ENCODE results near the gene MED12L. TPM values are rescaled to one million over a fixed set of nuclear protein-coding genes. Genes with fewer than 3 reads are reported as not detected.

Gene MED12L
- total and polyA plus RNA-seq, 9 of the 15 experiments (the other 6 are each of a cell fraction or from before 2014, with no cell fraction given): not detected

DNA sequence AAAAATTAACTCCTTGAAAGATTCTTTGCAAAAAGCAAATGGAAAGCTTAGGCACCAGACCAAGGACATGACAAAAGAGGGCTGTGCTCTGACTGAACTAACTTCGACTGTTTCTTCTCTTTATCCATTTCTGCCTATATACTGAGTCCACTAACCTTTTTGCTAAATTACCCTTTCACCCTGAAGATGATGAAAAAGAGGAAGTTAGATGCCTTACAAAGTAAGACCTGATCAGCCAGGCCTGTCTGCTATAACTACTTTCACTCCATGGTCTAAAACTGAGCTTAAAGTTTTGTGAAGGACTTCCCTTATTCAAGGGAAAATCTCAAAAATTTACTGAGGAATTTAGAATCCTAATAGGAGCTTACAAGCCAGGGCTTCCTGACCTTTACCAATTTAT is 381.6 kb downstream of the MED12L start (continued):
- TF ChIP-seq SAFB (IDR thresholded peaks at IDR 0.05; ENCODE audit: borderline replicate concordance, low read depth, low read length) (no peak), CHD4 (IDR thresholded peaks at IDR 0.05; ENCODE audit: insufficient read depth, insufficient replicate concordance, low read depth, low read length, poor library complexity, severe bottlenecking) (no peak), E2F3 (CRISPR knock-in tag; IDR thresholded peaks at IDR 0.05) (no peak), ZNF766 (CRISPR knock-in tag; conservative IDR thresholded peaks at IDR 0.05) (no peak)
- TF ChIP-seq, protein P1, sequence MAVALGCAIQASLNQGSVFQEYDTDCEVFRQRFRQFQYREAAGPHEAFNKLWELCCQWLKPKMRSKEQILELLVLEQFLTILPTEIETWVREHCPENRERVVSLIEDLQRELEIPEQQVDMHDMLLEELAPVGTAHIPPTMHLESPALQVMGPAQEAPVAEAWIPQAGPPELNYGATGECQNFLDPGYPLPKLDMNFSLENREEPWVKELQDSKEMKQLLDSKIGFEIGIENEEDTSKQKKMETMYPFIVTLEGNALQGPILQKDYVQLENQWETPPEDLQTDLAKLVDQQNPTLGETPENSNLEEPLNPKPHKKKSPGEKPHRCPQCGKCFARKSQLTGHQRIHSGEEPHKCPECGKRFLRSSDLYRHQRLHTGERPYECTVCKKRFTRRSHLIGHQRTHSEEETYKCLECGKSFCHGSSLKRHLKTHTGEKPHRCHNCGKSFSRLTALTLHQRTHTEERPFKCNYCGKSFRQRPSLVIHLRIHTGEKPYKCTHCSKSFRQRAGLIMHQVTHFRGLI (CRISPR knock-in tag; IDR thresholded peaks at IDR 0.05): no peak
- TF ChIP-seq, protein P2, sequence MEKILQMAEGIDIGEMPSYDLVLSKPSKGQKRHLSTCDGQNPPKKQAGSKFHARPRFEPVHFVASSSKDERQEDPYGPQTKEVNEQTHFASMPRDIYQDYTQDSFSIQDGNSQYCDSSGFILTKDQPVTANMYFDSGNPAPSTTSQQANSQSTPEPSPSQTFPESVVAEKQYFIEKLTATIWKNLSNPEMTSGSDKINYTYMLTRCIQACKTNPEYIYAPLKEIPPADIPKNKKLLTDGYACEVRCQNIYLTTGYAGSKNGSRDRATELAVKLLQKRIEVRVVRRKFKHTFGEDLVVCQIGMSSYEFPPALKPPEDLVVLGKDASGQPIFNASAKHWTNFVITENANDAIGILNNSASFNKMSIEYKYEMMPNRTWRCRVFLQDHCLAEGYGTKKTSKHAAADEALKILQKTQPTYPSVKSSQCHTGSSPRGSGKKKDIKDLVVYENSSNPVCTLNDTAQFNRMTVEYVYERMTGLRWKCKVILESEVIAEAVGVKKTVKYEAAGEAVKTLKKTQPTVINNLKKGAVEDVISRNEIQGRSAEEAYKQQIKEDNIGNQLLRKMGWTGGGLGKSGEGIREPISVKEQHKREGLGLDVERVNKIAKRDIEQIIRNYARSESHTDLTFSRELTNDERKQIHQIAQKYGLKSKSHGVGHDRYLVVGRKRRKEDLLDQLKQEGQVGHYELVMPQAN (IDR thresholded peaks at IDR 0.05; ENCODE audit: borderline replicate concordance): no peak
- TF ChIP-seq, protein P3, sequence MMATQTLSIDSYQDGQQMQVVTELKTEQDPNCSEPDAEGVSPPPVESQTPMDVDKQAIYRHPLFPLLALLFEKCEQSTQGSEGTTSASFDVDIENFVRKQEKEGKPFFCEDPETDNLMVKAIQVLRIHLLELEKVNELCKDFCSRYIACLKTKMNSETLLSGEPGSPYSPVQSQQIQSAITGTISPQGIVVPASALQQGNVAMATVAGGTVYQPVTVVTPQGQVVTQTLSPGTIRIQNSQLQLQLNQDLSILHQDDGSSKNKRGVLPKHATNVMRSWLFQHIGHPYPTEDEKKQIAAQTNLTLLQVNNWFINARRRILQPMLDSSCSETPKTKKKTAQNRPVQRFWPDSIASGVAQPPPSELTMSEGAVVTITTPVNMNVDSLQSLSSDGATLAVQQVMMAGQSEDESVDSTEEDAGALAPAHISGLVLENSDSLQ (IDR thresholded peaks at IDR 0.05): no peak

Measured in K562 (cell line).